ENCODE data around the gene ACOT11. TPM values are rescaled to one million over a fixed set of nuclear protein-coding genes. Genes with fewer than 3 reads are reported as not detected.

ACOT11 gene
- polyA plus RNA-seq, 1 donor from 2014 or later, result not detected

DNA sequence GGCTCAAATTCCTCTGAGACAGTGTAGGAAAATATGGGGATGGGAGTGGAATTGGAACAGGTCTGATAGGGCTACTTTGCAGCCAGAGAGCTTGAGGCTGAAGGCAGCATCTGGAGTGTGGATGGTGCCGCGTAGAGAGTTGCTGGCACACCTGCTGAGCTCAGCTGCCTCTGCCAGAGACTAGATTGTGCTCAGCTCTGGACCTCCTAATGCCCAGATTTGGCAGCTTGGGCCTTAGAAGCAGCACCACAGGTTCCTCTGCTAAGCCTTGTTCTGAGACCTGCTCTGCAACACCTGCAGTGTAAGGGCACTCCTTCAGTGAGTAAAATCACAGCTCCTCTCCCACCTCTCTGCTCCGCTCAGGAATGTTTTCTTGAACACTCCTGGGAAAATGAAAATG, 23.3 kb downstream of the ACOT11 start:
- TF ChIP-seq SMC3 (conservative IDR thresholded peaks at IDR 0.05; ENCODE audit: poor library complexity) (no peak), TAF1 (IDR thresholded peaks at IDR 0.05; ENCODE audit: low read depth) (no peak), MXI1 (conservative IDR thresholded peaks at IDR 0.05; ENCODE audit: poor library complexity, severe bottlenecking) (no peak), EZH2 (IDR thresholded peaks at IDR 0.05; ENCODE audit: borderline replicate concordance, insufficient read depth, low read length, poor library complexity, severe bottlenecking) (no peak), POLR2AphosphoS5 (IDR thresholded peaks at IDR 0.05) (no peak), EP300 (conservative IDR thresholded peaks at IDR 0.05; ENCODE audit: poor library complexity, severe bottlenecking) (no peak), RAD21 (conservative IDR thresholded peaks at IDR 0.05) (no peak)
- TF ChIP-seq, protein P1, sequence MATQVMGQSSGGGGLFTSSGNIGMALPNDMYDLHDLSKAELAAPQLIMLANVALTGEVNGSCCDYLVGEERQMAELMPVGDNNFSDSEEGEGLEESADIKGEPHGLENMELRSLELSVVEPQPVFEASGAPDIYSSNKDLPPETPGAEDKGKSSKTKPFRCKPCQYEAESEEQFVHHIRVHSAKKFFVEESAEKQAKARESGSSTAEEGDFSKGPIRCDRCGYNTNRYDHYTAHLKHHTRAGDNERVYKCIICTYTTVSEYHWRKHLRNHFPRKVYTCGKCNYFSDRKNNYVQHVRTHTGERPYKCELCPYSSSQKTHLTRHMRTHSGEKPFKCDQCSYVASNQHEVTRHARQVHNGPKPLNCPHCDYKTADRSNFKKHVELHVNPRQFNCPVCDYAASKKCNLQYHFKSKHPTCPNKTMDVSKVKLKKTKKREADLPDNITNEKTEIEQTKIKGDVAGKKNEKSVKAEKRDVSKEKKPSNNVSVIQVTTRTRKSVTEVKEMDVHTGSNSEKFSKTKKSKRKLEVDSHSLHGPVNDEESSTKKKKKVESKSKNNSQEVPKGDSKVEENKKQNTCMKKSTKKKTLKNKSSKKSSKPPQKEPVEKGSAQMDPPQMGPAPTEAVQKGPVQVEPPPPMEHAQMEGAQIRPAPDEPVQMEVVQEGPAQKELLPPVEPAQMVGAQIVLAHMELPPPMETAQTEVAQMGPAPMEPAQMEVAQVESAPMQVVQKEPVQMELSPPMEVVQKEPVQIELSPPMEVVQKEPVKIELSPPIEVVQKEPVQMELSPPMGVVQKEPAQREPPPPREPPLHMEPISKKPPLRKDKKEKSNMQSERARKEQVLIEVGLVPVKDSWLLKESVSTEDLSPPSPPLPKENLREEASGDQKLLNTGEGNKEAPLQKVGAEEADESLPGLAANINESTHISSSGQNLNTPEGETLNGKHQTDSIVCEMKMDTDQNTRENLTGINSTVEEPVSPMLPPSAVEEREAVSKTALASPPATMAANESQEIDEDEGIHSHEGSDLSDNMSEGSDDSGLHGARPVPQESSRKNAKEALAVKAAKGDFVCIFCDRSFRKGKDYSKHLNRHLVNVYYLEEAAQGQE (IDR thresholded peaks at IDR 0.05; ENCODE audit: borderline replicate concordance), result no peak
- TF ChIP-seq, protein P2, sequence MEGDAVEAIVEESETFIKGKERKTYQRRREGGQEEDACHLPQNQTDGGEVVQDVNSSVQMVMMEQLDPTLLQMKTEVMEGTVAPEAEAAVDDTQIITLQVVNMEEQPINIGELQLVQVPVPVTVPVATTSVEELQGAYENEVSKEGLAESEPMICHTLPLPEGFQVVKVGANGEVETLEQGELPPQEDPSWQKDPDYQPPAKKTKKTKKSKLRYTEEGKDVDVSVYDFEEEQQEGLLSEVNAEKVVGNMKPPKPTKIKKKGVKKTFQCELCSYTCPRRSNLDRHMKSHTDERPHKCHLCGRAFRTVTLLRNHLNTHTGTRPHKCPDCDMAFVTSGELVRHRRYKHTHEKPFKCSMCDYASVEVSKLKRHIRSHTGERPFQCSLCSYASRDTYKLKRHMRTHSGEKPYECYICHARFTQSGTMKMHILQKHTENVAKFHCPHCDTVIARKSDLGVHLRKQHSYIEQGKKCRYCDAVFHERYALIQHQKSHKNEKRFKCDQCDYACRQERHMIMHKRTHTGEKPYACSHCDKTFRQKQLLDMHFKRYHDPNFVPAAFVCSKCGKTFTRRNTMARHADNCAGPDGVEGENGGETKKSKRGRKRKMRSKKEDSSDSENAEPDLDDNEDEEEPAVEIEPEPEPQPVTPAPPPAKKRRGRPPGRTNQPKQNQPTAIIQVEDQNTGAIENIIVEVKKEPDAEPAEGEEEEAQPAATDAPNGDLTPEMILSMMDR (IDR thresholded peaks at IDR 0.05; ENCODE audit: poor library complexity, severe bottlenecking), result no peak
- Histone ChIP-seq H3K36me3 (ENCODE audit: insufficient read depth, low read length) (no peaks in the 10 kb centered on the region), H3K9me3 (ENCODE audit: low read length) (no peaks in the 10 kb centered on the region), H3K27ac (ENCODE audit: low read length) (no peak overlapping the region), H3K9ac (ENCODE audit: low read length) (no peak overlapping the region), H3K9me2 (ENCODE audit: insufficient read depth, low read length) (no peaks in the 10 kb centered on the region), H2AFZ (ENCODE audit: low read depth, low read length) (no peak overlapping the region), H3K4me3 (ENCODE audit: low read length) (no peak overlapping the region), H3K4me2 (ENCODE audit: low read length) (no peak overlapping the region), H4K20me1 (ENCODE audit: insufficient read depth) (no peaks in the 10 kb centered on the region), H3K27me3 (ENCODE audit: insufficient read depth, low read depth, low read length) (no peaks in the 10 kb centered on the region), H3K79me2 (replicated peaks; ENCODE audit: insufficient read depth, low read length) (no peaks in the 10 kb centered on the region), H3F3A (ENCODE audit: insufficient read depth, low read length, poor library complexity, severe bottlenecking) (no peaks in the 10 kb centered on the region)

DNA sequence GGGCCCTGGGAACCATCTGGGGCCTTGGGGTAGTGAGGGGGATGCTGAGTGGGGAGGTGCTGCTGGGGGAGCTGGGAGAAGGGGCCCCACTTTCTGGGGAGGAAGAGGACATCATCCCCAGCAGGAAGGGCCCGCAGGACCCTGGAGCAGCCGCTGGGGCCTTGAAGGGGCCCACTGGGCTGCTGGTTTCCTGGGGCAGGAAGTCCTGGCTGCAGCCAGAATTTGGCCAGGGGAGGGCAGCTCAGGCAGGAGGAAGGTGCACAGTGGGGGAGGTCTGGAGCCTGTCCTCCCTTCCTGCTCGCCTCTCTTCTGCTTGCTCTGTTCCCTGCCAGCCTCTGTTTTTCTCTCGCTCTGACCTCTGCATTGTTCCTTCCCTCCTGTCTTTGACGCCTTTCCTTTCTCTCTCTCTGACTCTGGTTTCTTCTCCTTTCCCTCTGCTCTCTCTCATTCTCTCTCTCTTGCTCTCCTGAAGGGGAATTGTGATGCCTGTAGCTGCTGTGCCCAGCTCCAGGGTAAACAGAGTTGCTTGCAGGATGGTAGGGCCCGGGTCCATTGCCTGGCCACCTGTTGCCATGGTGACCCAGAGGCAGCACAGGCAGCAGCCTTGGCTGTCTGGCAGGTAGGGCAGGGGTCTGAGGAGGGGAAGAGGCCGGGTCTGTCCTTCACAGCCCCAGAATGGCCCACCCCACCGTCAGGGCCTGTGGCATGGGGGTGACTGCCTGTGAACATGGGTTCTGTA, 23.9 kb downstream of the ACOT11 start:
- Histone ChIP-seq H3K4me2 (ENCODE audit: low read length) (no peak overlapping the region), H3K4me3 (ENCODE audit: low read length) (no peak overlapping the region), H2AFZ (ENCODE audit: low read depth, low read length) (no peak overlapping the region), H3K9me3 (ENCODE audit: low read length) (no peaks in the 10 kb centered on the region), H3K79me2 (replicated peaks; ENCODE audit: insufficient read depth, low read length) (no peaks in the 10 kb centered on the region), H3K9ac (ENCODE audit: low read length) (no peak overlapping the region), H4K20me1 (ENCODE audit: insufficient read depth) (no peaks in the 10 kb centered on the region), H3F3A (ENCODE audit: insufficient read depth, low read length, poor library complexity, severe bottlenecking) (no peaks in the 10 kb centered on the region), H3K9me2 (ENCODE audit: insufficient read depth, low read length) (no peaks in the 10 kb centered on the region), H3K36me3 (ENCODE audit: insufficient read depth, low read length) (no peaks in the 10 kb centered on the region), H3K27me3 (ENCODE audit: insufficient read depth, low read depth, low read length) (no peaks in the 10 kb centered on the region), H3K27ac (ENCODE audit: low read length) (no peak overlapping the region)
- no peak for TF ChIP-seq EZH2 (IDR thresholded peaks at IDR 0.05; ENCODE audit: borderline replicate concordance, insufficient read depth, low read length, poor library complexity, severe bottlenecking)

Data from neural cell (in vitro differentiated cells).